GM10248 (cell line): ENCODE results near the gene ABLIM1.

ENCODE experiments used
- CTCF ChIA-PET: fragments of 300-600 bp; sonication (Branson Sonifier 250); formaldehyde crosslinking; extraction: SDS; loops from one replicate; lab custom pipeline; 2021; ENCODE audit warnings: antibody characterized with exemption; lab: Yijun Ruan, JAX
- POLR2A ChIA-PET: fragments of 350-650 bp; sonication (Branson Sonifier 250); formaldehyde crosslinking; extraction: SDS; loops from one replicate; lab custom pipeline; 2020; ENCODE audit warnings: antibody characterized with exemption; lab: Yijun Ruan, JAX
- DNase-seq: peaks from one replicate; pipeline ENCODE4 v3.0.0; 2012; ENCODE audit errors: extremely low spot score
- TF ChIP-seq, protein P1 (sequence below): IDR thresholded peaks from 2 replicates; pipeline ENCODE4 v1.5.1; 2012; ENCODE audit warnings: mild to moderate bottlenecking, low read depth; ENCODE audit errors: extremely low read depth, missing control alignments, control extremely low read depth

The ABLIM1 gene

DNA sequence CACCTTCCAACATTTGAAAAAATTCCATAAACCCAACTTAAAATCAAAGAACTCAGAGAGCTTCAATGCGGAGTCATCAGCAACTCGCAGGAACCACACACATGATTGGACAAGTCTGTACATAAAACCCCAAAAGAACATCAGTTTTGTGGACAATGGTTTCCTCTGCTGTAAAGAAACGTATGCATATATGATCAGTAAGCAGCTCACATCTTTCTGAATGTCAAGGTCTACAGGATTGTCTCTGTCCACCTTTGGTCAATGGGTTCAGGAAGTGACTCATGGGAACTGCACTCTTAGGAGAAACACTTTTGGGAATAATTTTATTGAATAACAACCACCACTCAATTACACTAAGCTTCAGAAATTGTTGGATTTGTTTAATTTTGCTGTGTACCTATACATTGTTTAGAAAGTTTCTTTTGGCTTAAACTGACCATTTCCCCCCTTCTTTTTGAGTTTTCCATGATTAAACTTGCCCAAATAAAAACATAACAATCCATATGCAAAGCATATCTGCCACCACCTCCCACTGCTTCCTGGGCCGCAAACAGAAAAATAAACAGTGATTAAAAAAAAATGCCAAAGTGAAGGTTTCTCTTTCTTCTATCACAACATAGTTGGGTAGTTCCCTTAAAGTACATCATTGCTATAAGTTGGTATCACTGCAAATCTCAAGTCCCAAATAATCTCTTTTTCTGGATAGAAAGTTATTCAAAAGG is 226.5 kb downstream of the ABLIM1 start:
- ChIA-PET POLR2A (no interaction called here), CTCF (interaction anchor here (1.1 to 2.0 kb wide), 4 partner anchors 12 to 128 kb away, joined by 3 to 10 read pairs (median 4); no protein-coding TSS in a partner anchor)
- TF ChIP-seq, protein P1, sequence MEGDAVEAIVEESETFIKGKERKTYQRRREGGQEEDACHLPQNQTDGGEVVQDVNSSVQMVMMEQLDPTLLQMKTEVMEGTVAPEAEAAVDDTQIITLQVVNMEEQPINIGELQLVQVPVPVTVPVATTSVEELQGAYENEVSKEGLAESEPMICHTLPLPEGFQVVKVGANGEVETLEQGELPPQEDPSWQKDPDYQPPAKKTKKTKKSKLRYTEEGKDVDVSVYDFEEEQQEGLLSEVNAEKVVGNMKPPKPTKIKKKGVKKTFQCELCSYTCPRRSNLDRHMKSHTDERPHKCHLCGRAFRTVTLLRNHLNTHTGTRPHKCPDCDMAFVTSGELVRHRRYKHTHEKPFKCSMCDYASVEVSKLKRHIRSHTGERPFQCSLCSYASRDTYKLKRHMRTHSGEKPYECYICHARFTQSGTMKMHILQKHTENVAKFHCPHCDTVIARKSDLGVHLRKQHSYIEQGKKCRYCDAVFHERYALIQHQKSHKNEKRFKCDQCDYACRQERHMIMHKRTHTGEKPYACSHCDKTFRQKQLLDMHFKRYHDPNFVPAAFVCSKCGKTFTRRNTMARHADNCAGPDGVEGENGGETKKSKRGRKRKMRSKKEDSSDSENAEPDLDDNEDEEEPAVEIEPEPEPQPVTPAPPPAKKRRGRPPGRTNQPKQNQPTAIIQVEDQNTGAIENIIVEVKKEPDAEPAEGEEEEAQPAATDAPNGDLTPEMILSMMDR, result no peak
- DNase-seq, result no peak

DNA sequence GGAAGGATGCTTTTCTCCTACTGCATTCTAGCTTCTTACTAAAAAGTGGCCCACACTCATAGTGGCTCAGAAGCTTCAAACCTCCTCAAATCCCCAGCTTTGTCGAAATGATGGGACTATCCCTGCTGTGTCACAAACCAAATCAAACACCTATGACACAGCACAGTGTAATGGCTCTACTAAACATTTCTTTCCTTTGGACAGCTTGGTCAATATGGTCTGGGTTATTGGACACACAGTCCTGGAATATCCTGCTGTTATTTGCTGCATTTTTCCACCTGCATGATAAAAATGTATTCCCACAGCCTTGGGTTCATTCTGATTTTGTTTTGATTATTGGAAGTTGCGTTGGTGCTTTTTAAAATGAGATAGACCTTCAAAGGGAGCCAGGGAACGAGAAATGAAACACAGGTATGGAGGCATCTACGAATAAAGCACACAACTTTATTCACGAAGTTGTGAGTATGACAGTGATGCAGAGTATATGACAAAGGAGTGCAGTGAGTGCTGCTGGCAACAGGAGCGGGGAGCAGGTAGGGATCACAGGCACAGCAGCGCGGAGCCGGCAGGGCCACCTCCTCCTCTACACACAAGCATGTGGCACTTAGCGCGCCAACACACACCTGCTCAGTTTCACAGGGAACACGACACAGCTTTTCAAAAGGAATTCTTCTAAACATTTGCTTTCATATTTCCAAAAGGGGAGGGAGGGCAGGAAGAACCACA is 227.2 kb downstream of the ABLIM1 start:
- no peak for DNase-seq
- CTCF ChIA-PET, result interaction anchor here (0.8 to 2.0 kb wide), 8 partner anchors 11 to 273 kb away, joined by 3 to 10 read pairs (median 4); no protein-coding TSS in a partner anchor
- POLR2A ChIA-PET, result no interaction called here
- TF ChIP-seq, protein P1, result no peak

DNA sequence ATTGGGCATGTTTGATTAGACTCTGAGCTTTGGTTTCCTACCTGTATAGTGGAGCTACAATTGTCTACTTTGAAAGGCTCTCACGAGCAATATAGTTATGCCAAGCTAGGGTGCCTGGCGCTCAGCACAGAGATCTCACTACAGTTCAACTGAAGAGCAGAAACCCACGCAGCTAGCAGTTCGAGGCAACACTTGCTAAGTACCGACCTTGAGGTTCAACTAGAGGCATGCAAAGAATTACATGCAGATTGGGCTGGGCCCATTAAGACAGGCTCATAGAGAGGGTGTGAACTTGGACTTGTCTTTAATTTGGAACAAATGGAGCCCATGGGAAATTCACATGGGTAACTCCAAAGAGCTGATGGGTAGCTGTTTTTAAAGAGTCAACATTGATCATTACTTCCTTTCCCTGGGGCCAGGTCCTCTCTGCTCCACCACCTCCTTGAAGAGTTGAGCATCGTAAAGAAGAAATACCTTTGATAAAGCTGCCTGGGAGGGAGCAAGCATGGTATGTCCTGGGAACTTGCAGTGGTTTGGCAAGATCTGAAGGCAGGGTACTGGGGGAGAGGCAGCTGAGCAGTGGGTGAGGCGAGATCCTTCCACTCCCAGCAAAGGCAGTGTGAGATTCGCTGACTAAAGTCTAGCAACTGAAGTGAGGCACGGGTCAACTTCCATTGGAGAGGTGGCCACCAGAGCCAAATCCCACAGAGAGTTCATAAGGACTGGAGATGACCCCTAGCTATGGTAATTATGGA is 228.3 kb downstream of the ABLIM1 start:
- no peak for DNase-seq
- CTCF ChIA-PET, result interaction anchor here (0.8 to 1.7 kb wide), 6 partner anchors 12 to 126 kb away, joined by 3 to 6 read pairs (median 4); no protein-coding TSS in a partner anchor
- TF ChIP-seq, protein P1, result no peak
- POLR2A ChIA-PET, result no interaction called here

DNA sequence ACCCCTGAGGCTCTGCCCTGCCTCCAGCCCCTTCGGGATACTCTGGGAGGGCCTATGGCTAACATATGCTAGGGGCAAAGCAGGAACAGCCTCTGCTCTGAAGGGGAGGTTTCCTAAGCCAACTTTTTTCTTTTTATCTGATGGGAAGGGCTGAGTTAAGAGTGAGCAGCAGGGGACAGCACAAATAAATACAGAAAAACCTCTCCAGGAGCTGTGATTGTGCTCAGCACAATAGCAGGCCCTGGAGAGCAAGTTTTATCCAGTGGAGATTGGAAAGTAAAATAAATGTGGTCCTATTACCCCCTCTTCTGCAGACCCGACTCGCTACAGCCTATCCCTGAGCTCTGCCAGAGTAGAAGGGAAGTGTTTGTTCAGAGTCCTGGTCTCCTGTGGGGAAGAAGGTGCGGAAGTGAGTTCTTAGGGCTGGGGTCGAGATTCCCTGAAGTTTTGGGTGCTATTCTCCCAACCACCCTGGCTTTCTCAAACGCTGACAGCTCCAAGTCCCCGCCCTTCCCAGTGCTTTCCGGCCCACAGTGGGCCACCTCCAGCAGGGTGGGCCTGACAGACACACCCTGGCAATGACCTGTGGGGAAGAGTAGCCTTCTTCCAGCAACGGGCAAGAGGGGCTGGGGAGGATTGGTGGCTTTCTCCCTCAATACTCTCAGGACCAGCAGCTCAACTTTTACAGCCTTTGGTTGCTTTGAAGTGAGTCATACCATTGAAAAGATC is 230.8 kb downstream of the ABLIM1 start:
- ChIA-PET CTCF (interaction anchor here (0.8 to 3.7 kb wide), 6 partner anchors 15 to 124 kb away, joined by 3 to 20 read pairs (median 4); partner anchors contain the start of gene AFAP1L2), POLR2A (no interaction called here)
- no peak for DNase-seq
- TF ChIP-seq, protein P1, result no peak

DNA sequence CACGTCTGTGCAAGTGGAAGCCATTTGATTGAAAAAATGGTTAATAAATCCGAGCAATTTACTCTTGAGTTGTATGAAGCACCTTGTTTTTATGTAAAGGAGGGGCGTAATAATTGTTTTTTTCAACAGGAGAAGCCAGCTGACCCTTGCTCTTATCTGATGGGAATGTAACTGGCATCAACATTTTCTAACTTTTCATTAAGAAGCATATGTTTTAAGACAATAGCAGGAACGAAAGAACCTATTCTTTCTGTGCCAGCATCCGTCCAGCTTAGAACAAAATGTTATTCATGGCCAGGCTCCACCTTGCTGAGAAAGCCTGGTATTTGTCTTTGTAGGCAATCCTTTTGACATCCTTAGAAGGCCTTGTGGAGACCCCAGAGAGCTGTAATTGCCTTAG is 231.6 kb downstream of the ABLIM1 start:
- TF ChIP-seq, protein P1, result no peak
- no peak for DNase-seq
- ChIA-PET POLR2A (interaction anchor here (0.8 kb wide), 1 partner anchor 23 kb away, joined by 3 read pairs; no protein-coding TSS in a partner anchor), CTCF (interaction anchor here (0.9 to 3.7 kb wide), 7 partner anchors 9 to 123 kb away, joined by 3 to 20 read pairs (median 4); no protein-coding TSS in a partner anchor)
